Measurements from ENCODE around the gene THYN1. TPM values are rescaled to one million over a fixed set of nuclear protein-coding genes. Genes with fewer than 3 reads are reported as not detected.

The THYN1 gene
- total RNA-seq, 1 donor from 2014 or later, result 62.5 TPM

- no peaks in the 10 kb centered on the region for H3K27me3 Mint-ChIP-seq (ENCODE audit: low read depth)
- no peak overlapping the region for H3K4me3 Mint-ChIP-seq
- no peak for TF ChIP-seq CTCF (conservative IDR thresholded peaks at IDR 0.05)
- peaks cover 7% of the 10 kb centered on the region for H3K4me1 Mint-ChIP-seq
- peaks cover 18% of the 10 kb centered on the region for H3K36me3 Mint-ChIP-seq (ENCODE audit: low read depth)
- no peaks in the 10 kb centered on the region for H3K9me3 Mint-ChIP-seq
- no peak for DNase-seq (ENCODE audit: low read depth, low spot score)
- H3K27ac Mint-ChIP-seq (ENCODE audit: unreplicated experiment), result no peak overlapping the region
Observed at GRCh38 chr11:134205729-134206128, 47.4 kb downstream of the THYN1 start.

GRCh38 chr11:134202661-134203060, 50.5 kb downstream of the THYN1 start:
- Mint-ChIP-seq H3K9me3 (no peaks in the 10 kb centered on the region), H3K36me3 (ENCODE audit: low read depth) (peaks cover 25% of the 10 kb centered on the region)
- TF ChIP-seq CTCF (conservative IDR thresholded peaks at IDR 0.05), result no peak

GRCh38 chr11:134200688-134201087, 52.5 kb downstream of the THYN1 start:
- Mint-ChIP-seq H3K27ac (ENCODE audit: unreplicated experiment) (no peak overlapping the region), H3K4me3 (no peak overlapping the region), H3K27me3 (ENCODE audit: low read depth) (no peaks in the 10 kb centered on the region), H3K36me3 (ENCODE audit: low read depth) (peaks cover 25% of the 10 kb centered on the region), H3K4me1 (no peaks in the 10 kb centered on the region), H3K9me3 (no peaks in the 10 kb centered on the region)
- DNase-seq (ENCODE audit: low read depth, low spot score), result no peak
- TF ChIP-seq CTCF (conservative IDR thresholded peaks at IDR 0.05), result no peak

More at GRCh38 chr11:134202661-134203060, 50.5 kb downstream of the THYN1 start:
- Mint-ChIP-seq H3K4me3 (no peak overlapping the region), H3K4me1 (no peaks in the 10 kb centered on the region), H3K27me3 (ENCODE audit: low read depth) (no peaks in the 10 kb centered on the region), H3K27ac (ENCODE audit: unreplicated experiment) (no peak overlapping the region)
- no peak for DNase-seq (ENCODE audit: low read depth, low spot score)

- H3K9me3 Mint-ChIP-seq, result no peaks in the 10 kb centered on the region
- H3K27me3 Mint-ChIP-seq (ENCODE audit: low read depth), result no peaks in the 10 kb centered on the region
- no peak overlapping the region for H3K4me3 Mint-ChIP-seq
- H3K36me3 Mint-ChIP-seq (ENCODE audit: low read depth), result peaks cover 25% of the 10 kb centered on the region
- DNase-seq (ENCODE audit: low read depth, low spot score), result no peak
- no peaks in the 10 kb centered on the region for H3K4me1 Mint-ChIP-seq
- no peak for TF ChIP-seq CTCF (conservative IDR thresholded peaks at IDR 0.05)
- no peak overlapping the region for H3K27ac Mint-ChIP-seq (ENCODE audit: unreplicated experiment)
Observed at GRCh38 chr11:134199531-134199930, 53.6 kb downstream of the THYN1 start.

Other genes starting within 250 kb of the THYN1 start
- gene JAM3, start 184.3 kb downstream of the THYN1 start, total RNA-seq, result 98.6 and 99.9 TPM in 2 replicates
- 53.6 and 53.8 TPM in 2 replicates for gene NCAPD3, start 29.4 kb downstream of the THYN1 start, total RNA-seq
- 45.6 and 47.8 TPM in 2 replicates for gene VPS26B, start 28.7 kb downstream of the THYN1 start, total RNA-seq
- gene ACAD8, start 216 bp upstream of the THYN1 start, total RNA-seq, result 28.5 and 28.7 TPM in 2 replicates
- gene GLB1L3, start 23.0 kb upstream of the THYN1 start, total RNA-seq, result 0.14 and 0.28 TPM in 2 replicates
- 15.4 TPM in 2 replicates for gene GLB1L2, start 78.6 kb upstream of the THYN1 start, total RNA-seq
- 31.8 and 32.3 TPM in 2 replicates for gene B3GAT1, start 158.9 kb upstream of the THYN1 start, total RNA-seq

All from neural crest cell (in vitro differentiated cells).